HG03135 (cell line): ENCODE data around the gene MINPP1.
"Not testable (repeated sequence)": the region's sequence is repeated elsewhere in the genome, so short reads cannot be mapped to it uniquely, and the experiment has no call there.

ENCODE experiments used
- ATAC-seq: cut with Tn5 transposase; IDR thresholded peaks from one replicate; pipeline ENCODE4 v1.9.1; 2021; ENCODE audit warnings: mild to moderate bottlenecking, moderate library complexity; ENCODE audit not compliant: unreplicated experiment

MINPP1 gene, protein sequence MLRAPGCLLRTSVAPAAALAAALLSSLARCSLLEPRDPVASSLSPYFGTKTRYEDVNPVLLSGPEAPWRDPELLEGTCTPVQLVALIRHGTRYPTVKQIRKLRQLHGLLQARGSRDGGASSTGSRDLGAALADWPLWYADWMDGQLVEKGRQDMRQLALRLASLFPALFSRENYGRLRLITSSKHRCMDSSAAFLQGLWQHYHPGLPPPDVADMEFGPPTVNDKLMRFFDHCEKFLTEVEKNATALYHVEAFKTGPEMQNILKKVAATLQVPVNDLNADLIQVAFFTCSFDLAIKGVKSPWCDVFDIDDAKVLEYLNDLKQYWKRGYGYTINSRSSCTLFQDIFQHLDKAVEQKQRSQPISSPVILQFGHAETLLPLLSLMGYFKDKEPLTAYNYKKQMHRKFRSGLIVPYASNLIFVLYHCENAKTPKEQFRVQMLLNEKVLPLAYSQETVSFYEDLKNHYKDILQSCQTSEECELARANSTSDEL

DNA sequence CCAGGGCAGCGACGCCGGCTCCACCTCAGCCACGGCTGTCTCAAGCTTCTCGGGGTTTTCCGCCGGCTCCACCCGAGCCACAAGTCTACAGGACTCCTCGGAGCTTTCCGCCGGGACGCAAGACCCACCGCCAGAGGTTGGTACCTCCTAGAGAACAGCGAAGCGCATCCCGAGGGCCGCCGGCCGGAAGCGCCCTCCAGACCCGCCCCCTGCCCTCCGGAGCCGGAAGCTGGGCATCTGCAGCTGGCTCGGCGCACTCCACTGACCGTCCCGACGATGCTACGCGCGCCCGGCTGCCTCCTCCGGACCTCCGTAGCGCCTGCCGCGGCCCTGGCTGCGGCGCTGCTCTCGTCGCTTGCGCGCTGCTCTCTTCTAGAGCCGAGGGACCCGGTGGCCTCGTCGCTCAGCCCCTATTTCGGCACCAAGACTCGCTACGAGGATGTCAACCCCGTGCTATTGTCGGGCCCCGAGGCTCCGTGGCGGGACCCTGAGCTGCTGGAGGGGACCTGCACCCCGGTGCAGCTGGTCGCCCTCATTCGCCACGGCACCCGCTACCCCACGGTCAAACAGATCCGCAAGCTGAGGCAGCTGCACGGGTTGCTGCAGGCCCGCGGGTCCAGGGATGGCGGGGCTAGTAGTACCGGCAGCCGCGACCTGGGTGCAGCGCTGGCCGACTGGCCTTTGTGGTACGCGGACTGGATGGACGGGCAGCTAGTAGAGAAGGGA lies at the start of gene MINPP1:
TSS of gene MINPP1 (plus strand) at position 254 of the 726 bp plus-strand sequence. CDS start at position 277, 23 bp downstream.
- peak; percentile 87 for ATAC-seq

DNA sequence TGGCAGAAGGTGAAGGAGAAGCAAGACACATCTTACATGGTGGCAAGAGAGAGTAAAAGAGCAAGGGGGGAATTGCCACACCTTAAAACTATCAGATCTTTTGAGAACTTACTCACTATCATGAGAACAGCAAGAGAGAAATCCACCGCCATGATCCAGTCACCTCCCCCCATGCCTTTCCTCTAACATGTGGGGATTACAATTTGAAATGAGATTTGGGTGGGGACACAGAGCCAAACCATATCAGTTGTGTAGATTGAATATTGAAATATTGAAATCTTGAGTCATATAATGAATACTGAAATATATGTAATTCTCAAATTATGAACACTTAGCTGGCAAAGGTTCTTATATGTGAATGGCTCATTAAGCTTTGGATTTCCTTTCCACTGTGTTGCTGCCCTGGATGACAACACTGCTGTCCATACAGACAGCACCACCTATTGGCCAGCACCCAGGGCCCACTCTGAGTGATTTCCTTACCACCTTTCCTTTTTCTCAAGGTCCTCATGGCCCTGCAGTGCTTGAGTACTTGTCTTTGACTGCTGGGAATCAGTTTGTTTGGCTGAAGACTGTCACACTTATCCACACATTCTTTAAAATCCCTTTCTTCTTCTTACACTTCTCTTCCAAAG lies 48.0 kb upstream of the MINPP1 start:
- not testable (repeated sequence) for ATAC-seq

DNA sequence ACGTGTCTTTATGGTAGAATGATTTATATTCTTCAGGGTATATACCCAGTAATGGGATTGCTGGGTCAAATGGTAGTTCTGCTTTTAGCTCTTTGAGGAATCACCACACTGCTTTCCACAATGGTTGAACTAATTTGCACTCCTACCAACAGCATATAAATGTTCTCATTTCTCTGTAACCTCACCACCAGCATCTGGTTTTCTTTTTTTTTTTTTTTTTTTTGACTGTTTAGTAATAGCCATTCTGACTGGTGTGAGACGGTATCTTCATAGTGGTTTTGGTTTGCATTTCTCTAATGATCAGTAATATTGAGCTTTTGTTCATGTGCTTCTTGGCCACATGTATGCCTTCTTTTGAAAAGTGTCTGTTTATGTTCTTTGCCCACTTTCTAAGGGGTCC lies 42.9 kb upstream of the MINPP1 start:
- not testable (repeated sequence) for ATAC-seq

DNA sequence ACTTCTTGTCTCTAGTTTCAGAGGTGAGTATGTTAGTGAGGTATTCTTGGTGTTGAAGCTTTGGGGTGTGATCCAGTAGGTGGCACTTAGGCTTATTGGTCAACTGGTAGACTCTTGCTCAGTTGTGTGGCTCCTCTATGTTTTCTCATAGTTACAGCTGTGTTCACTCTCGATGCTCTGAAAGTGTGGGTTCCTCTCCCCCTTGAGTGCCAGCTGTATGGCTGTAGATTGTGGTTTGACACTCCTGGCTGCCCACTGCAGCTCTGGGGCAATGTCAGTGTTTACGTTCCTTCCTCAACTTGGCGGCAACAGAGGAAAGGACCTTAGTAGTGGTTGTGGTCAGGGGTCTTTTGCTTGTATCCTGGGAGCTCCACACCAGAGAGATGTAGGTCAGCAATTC lies 37.8 kb upstream of the MINPP1 start:
- ATAC-seq: not testable (repeated sequence)

DNA sequence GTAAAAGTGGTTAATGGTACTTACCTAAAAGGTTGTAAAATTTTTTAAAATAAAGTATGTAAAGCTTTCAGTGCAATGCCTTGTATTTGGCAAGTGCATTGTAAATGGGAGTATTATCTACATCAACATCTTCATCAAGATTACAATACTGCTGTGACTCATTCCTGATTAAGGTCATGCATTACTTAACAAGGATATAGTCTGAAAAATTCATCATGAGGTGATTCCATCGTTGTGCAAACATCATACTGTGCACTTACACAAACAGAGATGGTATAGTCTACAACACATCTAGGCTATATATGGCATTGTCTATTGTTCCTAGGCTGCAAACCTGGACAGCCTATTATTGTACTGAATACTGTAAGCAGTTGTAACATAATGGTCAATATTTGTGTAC lies 16.0 kb upstream of the MINPP1 start:
- not testable (repeated sequence) for ATAC-seq

DNA sequence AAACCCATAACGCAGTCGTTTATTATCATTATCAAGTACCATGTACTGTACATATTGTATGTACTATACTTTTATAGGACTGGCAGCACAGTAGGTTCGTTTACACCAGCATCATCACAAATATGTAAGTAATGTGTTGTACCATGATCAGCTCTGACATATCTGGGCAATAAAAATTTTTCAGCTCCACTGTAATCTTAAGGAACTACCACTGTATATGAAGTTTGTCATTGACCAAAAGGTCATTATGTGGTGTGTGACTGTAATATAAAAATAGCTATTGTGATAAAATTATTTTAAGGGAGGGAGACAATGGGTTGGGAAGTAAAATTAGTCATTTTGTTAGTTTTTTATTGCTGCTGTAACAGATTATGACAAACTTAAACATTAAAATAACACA lies 14.4 kb upstream of the MINPP1 start:
- not testable (repeated sequence) for ATAC-seq

DNA sequence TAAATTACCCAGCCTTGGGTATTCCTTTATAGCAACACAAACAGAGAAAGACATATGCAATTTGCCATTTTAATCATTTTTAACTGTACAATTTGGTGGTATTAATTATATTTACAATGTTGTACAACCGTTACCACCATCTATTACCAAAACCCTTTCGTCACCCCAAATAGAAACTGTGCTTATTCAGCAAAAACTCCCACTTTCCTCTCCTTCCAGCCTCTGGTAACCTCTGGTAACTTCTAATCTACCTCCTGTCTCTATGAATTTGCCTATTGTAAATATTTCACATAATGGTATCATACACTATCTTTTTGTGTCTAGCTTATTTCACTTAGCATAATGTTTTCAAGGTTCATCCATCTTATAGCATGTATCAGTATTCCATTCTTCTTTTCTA lies 12.2 kb upstream of the MINPP1 start:
- ATAC-seq: not testable (repeated sequence)

DNA sequence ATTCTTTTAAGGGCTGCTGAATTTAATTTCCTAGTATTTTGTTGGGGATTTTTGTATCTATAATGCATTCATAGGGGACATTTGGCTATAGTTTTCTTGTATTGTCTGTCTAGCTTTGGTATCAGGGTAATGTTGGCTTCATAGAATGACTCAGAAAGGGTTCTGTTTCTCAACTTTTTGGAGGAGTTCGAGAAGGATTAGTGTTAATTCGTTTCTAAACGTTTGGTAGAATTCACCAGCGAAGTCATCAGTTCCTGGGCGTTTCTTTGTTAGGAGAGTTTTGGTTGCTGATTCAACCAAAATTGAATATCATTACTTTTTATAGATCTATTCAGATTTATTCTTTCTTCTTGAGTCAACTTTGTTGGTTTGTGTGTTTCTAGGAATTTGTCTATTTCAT lies 9.2 kb upstream of the MINPP1 start:
- ATAC-seq: not testable (repeated sequence)

DNA sequence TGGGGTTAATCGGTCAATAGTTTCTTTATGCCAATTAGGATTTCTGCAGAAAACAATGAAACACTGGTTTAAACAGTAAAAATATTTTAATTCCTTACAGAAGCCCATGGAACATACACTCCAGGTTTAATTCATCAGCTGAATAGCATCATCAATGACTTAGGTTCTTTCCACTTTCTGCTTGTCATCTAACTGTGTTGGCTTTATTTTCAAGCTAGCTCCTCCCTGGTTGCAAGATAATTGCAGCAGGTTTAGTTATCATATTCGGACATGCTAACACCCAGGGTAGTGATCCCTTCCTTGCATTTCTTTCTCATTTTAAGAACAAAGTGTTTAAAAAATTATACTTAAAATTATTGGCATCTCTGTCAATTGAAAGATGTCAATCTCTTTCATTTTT lies 7.3 kb upstream of the MINPP1 start:
- not testable (repeated sequence) for ATAC-seq

DNA sequence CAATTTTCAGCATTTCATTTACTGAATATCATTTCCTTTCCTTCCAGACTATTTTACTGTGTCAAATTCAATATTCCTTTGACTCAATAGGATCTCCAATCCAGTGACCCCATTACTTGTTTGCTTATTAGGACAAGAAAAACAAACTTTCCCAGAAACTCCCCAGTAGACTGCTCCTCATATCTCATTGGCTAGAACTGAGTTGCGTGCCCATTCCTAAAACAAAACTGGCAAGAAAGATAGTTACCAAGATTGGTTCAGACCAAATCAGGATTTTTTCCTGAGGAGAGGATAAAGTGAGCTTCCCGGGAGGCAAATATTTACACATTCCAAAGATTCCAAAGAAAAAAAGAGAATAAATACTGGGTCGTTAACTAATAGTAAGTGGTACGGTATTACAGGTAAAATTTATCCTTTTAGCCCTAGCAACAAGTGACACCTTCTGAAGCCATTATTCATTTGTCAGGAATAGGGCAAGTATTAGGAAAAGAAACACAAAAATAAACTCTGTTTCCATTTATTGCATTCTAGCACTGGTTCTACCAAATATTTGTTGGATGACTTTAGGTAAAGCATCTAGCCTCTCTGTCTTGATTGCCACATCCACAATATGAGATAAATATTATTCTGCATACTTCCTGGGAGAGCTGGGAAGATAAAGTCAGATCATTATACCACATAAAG lies 6.4 kb upstream of the MINPP1 start:
- not testable (repeated sequence) for ATAC-seq

DNA sequence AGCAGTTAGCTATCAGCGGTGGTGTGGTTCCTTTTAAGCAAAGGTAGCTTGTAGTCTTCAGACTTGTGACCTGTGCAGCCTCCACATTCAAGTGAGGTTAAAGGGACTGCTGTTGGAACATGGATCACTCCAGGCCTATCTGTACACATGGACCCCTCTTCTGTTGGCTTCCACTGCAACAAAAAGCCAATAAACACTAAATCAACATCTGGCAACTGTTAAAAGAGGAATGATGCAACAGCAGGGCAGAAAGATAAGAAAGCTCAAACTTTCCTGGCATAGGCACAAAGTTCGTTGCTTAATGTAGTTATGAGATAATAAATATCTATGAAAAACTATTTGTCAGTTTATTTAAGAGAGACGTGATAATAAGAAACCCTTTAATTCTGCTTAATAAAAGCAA lies 4.0 kb upstream of the MINPP1 start:
- ATAC-seq: no peak

DNA sequence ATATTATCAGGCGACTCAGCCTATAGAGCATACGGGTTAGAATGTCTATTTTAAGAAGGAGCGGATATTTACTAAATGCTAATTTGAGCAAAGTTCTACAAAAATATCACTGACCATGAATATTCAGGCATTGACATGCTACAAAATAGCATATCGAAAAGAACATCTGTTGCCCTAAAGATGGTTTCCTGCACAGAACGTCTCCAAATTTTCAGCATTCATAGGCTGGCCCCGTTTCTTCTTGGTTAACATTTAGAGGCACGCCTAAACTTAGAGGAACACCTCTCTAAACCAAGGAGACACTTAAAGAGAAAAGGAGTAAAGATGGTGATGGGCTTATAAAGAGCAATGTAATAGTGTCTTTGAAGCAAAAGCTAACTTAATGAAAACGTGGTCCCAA lies 1.3 kb upstream of the MINPP1 start:
- ATAC-seq: no peak

DNA sequence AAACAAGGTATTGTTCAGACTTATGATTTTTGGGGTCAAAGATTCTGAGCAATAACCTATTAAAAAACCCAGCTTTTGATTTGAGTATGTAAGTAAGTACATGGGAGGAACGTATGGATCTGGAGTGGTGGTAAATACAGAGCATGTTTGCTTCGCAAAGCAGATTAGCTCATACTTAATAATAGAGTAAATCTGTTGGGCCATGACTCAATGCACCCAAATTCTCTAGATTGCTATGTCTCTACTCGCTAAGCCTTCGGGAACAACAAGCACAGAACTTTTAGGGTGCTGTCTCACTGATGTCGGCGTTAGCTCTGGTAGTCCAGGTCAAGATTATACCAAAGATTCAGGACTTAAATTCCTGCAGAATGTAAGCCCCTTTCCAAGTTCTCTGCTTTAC lies 807 bp upstream of the MINPP1 start:
- ATAC-seq: no peak

DNA sequence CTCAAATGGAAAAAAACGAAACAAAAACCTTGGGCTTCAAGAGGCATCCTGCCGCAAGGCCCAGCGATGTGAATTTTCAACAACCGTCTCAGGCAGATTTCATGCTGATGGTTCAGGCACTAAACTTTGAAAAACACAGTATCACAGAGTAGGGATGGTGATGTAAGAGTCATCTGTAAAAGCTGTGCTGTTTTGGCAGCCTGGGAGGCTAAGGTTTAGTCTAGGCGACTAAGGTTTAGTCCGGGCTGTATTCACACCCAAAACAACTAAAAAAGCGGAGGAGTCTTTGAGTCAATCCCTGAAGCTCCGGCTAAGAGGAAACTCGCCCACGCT lies 420 bp upstream of the MINPP1 start:
- no peak for ATAC-seq

DNA sequence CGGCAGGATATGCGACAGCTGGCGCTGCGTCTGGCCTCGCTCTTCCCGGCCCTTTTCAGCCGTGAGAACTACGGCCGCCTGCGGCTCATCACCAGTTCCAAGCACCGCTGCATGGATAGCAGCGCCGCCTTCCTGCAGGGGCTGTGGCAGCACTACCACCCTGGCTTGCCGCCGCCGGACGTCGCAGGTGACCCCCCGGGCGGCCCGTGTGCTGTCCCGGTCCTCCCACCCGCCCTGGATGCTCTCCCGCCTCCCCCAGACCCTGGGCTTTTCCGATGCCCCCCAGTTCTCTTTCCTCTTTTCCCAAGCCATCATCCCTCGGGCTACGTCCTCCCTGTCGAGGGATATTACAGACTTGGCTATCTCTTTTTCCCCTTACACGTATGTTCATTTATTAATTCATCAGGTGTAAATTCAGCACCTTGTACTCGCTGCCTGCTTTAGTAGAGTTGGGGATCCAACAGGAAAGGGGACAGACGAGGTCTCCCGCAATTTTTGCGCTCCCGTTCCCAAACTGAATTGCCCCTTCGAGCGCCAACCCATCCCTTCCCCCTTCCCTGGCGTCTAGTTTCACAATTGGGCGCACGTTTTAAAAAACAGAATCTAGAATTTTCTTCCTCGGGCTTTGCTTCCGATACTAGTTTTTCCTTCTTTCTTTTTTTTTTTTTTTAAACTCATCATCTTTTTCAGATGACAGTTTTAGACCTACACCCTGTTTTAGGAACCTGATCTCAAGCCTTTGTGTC lies 846 bp downstream of the MINPP1 start:
- ATAC-seq: peak; percentile 49

DNA sequence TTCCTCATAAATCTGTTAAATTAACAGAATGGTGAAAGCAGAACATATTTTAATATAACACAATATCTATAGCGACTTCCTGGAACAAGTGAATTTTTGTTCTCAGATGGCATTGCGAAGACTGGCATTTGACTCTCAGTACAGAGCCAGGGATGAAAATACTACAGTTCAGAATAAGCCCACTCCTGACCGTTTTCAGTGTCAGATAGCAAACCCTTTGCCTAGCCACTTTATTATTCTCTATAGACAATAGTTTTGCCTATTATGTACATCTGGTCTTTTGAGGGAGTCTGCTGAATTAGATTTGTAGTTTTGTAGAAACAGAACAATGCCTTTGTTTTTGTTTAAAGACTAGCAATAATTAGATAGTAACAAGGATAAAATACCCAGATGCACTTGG lies 2.3 kb downstream of the MINPP1 start:
- no peak for ATAC-seq

DNA sequence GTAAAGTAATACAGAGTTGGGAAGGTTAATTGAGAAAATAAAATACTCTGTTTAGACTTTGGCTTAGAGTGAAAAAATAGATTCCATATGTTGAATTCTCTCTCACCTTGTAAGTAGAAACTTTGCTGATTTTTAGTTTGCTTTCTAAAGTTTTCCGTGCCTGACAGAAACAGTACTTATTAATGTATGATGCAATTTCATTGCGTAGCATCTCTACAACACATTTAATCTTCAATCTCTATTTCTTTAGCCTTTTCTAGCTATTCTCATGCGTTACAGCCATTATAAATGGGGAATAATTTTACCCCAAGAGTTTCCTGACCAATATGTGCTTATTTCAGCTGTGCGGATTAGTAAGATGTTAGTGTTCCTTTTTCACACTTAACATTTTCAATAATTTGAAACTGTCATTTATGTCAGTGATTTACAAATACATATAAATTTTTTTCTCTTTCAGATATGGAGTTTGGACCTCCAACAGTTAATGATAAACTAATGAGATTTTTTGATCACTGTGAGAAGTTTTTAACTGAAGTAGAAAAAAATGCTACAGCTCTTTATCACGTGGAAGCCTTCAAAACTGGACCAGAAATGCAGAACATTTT lies 3.3 kb downstream of the MINPP1 start:
- no peak for ATAC-seq

DNA sequence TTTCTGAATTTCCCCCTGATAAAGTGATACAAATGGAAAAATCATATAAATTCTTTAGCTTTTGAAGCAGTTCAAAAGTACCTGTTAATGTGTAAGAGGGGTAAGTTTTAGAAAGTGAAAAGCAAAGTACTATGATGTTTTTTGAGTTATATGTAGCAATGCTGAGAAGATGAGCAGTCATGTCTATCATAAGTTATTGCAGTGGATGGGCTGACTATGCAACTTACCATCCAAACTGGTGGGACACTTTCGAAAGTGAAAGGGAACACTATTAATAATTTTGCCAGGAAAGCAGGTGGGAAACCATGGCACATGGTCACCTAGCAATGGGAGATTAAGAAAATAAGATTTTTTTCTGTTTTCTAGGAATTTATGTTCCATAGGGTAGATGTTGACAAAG lies 4.1 kb downstream of the MINPP1 start:
- no peak for ATAC-seq

DNA sequence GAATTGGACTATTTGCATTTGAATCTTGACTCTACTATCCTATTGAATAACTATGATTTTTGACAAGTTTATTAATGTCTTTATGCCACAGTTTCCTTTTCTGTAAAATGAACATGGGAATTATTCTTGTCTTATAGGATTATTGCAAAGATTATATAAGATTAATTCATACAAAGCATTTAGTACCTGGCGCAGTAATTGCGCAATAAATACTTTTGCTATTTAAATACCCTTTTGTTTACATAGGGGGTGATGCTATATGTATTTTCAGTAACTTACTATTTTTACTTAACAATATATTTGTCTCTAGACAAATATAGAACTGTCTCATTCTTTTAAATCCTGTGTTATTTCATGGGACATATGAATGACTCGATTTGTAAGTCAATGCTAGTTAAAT lies 5.3 kb downstream of the MINPP1 start:
- ATAC-seq: no peak

DNA sequence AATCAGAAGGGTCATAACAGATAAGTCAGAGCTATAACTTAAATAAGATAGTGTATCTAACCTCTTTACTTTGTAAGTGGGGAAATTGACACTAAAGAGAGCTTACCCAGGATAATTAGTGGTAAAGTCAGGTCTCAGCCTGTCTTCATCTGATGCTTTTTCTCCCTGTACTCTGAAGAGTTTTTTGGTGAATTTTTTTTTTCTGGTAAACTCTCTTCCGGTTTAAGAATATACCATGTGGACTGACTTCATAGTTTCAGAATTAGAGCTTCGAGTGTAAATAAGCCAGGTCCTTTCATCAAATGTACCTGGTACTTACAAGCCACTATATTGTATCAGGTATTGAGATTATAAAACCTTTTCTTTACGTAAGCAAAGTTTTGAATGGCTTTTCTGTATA lies 6.8 kb downstream of the MINPP1 start:
- no peak for ATAC-seq
